B cell (primary cell): ENCODE data around the gene GRIK2. TPM values are rescaled to one million over a fixed set of nuclear protein-coding genes. Genes with fewer than 3 reads are reported as not detected.

Source experiments
- ATAC-seq: fragments of 200-7000 bp; cut with Tn5 transposase; one replicate; pipeline ENCODE4 v1.10.0; 2021; ENCODE audit warnings: low read depth, mild to moderate bottlenecking, moderate number of reproducible peaks, moderate library complexity
- CTCF ChIA-PET: fragments of 350-600 bp; sonication (Branson Sonifier 250); formaldehyde crosslinking; loops from one replicate; lab custom pipeline; 2021; ENCODE audit warnings: antibody characterized with exemption, inconsistent platforms; lab: Charles Lee
- POLR2A ChIA-PET: fragments of 350-600 bp; sonication (Branson Sonifier 250); formaldehyde crosslinking; loops from one replicate; lab custom pipeline; 2021; ENCODE audit warnings: antibody characterized with exemption; lab: Charles Lee
- DNase-seq: peaks from one replicate; pipeline ENCODE4 v3.0.0; 2013
- H2AFZ ChIP-seq: 2 replicates; pipeline ENCODE4 v1.6.1; 2012; ENCODE audit warnings: mild to moderate bottlenecking, low read depth, low read length; ENCODE audit not compliant: insufficient read depth, poor library complexity, severe bottlenecking
- H3K27ac ChIP-seq, 2 donors: 1 replicate in 1 of 2; 2 replicates in 1 of 2; pipeline ENCODE4 v1.5.1; 2012 to 2013; ENCODE audit warnings: low read length in 2 of 2, mild to moderate bottlenecking in 2 of 2, moderate library complexity in 1 of 2
- H3K27me3 ChIP-seq, 4 experiments: fragments of 200-600 bp in 1 of 4; sonication (generic) in 1 of 4; replicated peaks in 1 of 4; 1 replicate in 2 of 4; 2 replicates in 2 of 4; pipeline versions ENCODE4 v1.6.1 to v1.7.0; 2013 to 2016; ENCODE audit warnings: low read length in 3 of 4, mild to moderate bottlenecking in 2 of 4, mixed read lengths in 1 of 4, moderate library complexity in 1 of 4; ENCODE audit not compliant: insufficient read depth in 4 of 4, control insufficient read depth in 3 of 4; ENCODE audit errors: control extremely low read depth in 1 of 4
- H3K36me3 ChIP-seq, 2 experiments: replicated peaks in 1 of 2; 1 replicate in 1 of 2; 2 replicates in 1 of 2; pipeline versions ENCODE4 v1.6.1 to v1.7.1; 2013; ENCODE audit warnings: low read length in 1 of 2; ENCODE audit not compliant: insufficient read depth in 2 of 2, control insufficient read depth in 1 of 2; ENCODE audit errors: control extremely low read depth in 1 of 2, extremely low read depth in 1 of 2
- H3K4me1 ChIP-seq, 2 donors: fragments of 200-600 bp in 1 of 2; sonication (generic) in 1 of 2; 1 replicate in 1 of 2; 2 replicates in 1 of 2; pipeline versions ENCODE4 v1.5.1 to v1.6.1; 2013 to 2017; ENCODE audit warnings: low read length in 2 of 2; ENCODE audit not compliant: control insufficient read depth in 2 of 2, insufficient read depth in 2 of 2
- H3K4me2 ChIP-seq: replicated peaks from 2 replicates; pipeline ENCODE3; 2012; ENCODE audit warnings: mild to moderate bottlenecking, low read depth, low read length; ENCODE audit not compliant: poor library complexity, severe bottlenecking
- H3K4me3 ChIP-seq, 5 experiments: fragments of 200-600 bp in 1 of 5; sonication (generic) in 1 of 5; 1 replicate in 3 of 5; 2 replicates in 2 of 5; pipeline versions ENCODE4 v1.5.1 to v1.7.0; 2011 to 2016; ENCODE audit warnings: low read length in 4 of 5, mild to moderate bottlenecking in 4 of 5, low read depth in 2 of 5, control low read depth in 1 of 5, moderate library complexity in 1 of 5; ENCODE audit not compliant: insufficient read depth in 1 of 5; ENCODE audit errors: control extremely low read depth in 1 of 5, extremely low read depth in 1 of 5
- H3K79me2 ChIP-seq: fragments of 200-600 bp; sonication (generic); one replicate; pipeline ENCODE4 v1.6.0; 2016; ENCODE audit warnings: low read length; ENCODE audit not compliant: control insufficient read depth, insufficient read depth
- H3K9ac ChIP-seq: fragments of 200-600 bp; sonication (generic); 2 replicates; pipeline ENCODE4 v1.6.1; 2017; ENCODE audit warnings: mild to moderate bottlenecking, low read length, moderate library complexity
- H3K9me3 ChIP-seq, 3 donors: one replicate each; pipeline versions ENCODE4 v1.6.1 to v1.7.1; 2013; ENCODE audit warnings: low read length in 2 of 3; ENCODE audit not compliant: control insufficient read depth in 2 of 3, insufficient read depth in 1 of 3; ENCODE audit errors: control extremely low read depth in 1 of 3
- H4K20me1 ChIP-seq: 2 replicates; pipeline ENCODE4 v1.6.0; 2012; ENCODE audit warnings: mild to moderate bottlenecking, low read length; ENCODE audit not compliant: insufficient read depth, control insufficient read depth, poor library complexity, severe bottlenecking
- H3K27ac Mint-ChIP-seq: one replicate; pipeline ENCODE4 v1.8.0; 2021; ENCODE audit warnings: mixed read lengths
- H3K27me3 Mint-ChIP-seq: one replicate; pipeline ENCODE4 v1.8.0; 2021; ENCODE audit warnings: mixed read lengths
- H3K4me1 Mint-ChIP-seq: one replicate; pipeline ENCODE4 v1.8.0; 2021; ENCODE audit warnings: mixed read lengths
- H3K4me3 Mint-ChIP-seq: one replicate; pipeline ENCODE4 v1.8.0; 2021; ENCODE audit warnings: mixed read lengths
- H3K9me3 Mint-ChIP-seq: one replicate; pipeline ENCODE4 v1.8.0; 2022; ENCODE audit warnings: mixed read lengths; ENCODE audit not compliant: insufficient read depth
- EZH2 ChIP-seq: IDR thresholded peaks from 2 replicates; pipeline ENCODE4 v1.6.1; 2012; ENCODE audit warnings: borderline replicate concordance, low read depth, mild to moderate bottlenecking, moderate library complexity, low read length; ENCODE audit not compliant: insufficient read depth, poor library complexity, severe bottlenecking
- WGBS: methylation state at CpG from one replicate; pipeline ENCODE4 v1.1.5; 2013; ENCODE audit warnings: missing lambda C conversion rate; ENCODE audit not compliant: insufficient coverage; 5-methylcytosine and 5-hydroxymethylcytosine counted together
- intact Hi-C: fragments of 100-400 bp; cut with micrococcal nuclease; formaldehyde crosslinking; loops from one replicate; pipeline ENCODE4 v1.10.0; 2022
- polyA plus RNA-seq: library from polyadenylated mRNA; depleted of rRNA; stranded (reverse); fragments of >200 nt; gene quantifications from 2 replicates; pipeline ENCODE4 v1.2.3, GENCODE V29; 2012
- total RNA-seq, 2 donors: library from RNA; stranded (reverse); fragments of 120-200 nt in 1 of 2; gene quantifications; 1 replicate in 1 of 2; 2 replicates in 1 of 2; pipeline versions ENCODE4 v1.2.3 to v1.2.4, GENCODE V29; 2013 to 2022
- TF ChIP-seq, protein P1 (sequence below): fragments of 200-600 bp; IDR thresholded peaks from one replicate; pipeline ENCODE4 v1.8.0; 2022; ENCODE audit warnings: antibody characterized with exemption, mild to moderate bottlenecking

GRIK2 gene
- total and polyA plus RNA-seq, 2 donors (not counting 1 experiment from before 2014, with no cell fraction given) = not detected

DNA sequence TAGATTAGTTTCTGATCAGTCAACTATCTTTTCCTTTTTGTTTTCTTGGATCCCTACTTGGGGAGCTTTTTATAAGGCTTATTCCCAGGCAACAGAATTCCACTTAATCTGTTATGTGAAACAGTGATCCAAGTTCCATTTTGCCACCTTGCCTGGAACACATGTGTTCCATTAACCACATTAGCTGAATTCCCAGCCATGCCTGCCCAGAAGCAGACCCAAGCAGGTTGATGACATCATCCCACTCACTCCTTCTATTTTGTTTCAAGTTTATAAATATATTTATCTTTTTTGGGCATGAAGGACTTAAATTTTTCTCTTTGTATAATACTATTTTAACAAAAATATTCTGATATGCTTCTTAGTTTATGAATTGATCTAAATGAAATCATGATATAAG, 587.4 kb downstream of the GRIK2 start:
- H3K36me3 ChIP-seq = no peaks in the 10 kb centered on the region
- no peaks in the 10 kb centered on the region for H3K4me1 ChIP-seq
- no peak overlapping the region for H3K4me2 ChIP-seq
- no peak for TF ChIP-seq EZH2
- TF ChIP-seq, protein P1, sequence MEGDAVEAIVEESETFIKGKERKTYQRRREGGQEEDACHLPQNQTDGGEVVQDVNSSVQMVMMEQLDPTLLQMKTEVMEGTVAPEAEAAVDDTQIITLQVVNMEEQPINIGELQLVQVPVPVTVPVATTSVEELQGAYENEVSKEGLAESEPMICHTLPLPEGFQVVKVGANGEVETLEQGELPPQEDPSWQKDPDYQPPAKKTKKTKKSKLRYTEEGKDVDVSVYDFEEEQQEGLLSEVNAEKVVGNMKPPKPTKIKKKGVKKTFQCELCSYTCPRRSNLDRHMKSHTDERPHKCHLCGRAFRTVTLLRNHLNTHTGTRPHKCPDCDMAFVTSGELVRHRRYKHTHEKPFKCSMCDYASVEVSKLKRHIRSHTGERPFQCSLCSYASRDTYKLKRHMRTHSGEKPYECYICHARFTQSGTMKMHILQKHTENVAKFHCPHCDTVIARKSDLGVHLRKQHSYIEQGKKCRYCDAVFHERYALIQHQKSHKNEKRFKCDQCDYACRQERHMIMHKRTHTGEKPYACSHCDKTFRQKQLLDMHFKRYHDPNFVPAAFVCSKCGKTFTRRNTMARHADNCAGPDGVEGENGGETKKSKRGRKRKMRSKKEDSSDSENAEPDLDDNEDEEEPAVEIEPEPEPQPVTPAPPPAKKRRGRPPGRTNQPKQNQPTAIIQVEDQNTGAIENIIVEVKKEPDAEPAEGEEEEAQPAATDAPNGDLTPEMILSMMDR = no peak
- ATAC-seq (no peak), DNase-seq (no peak)
- H3K27me3 ChIP-seq = no peaks in the 10 kb centered on the region
- H3K4me1 Mint-ChIP-seq = no peaks in the 10 kb centered on the region
- no peak overlapping the region for H3K9ac ChIP-seq
- H3K27me3 Mint-ChIP-seq = no peaks in the 10 kb centered on the region
- H3K4me3 ChIP-seq = no peak overlapping the region
- H3K9me3 ChIP-seq = no peaks in the 10 kb centered on the region
- ChIA-PET CTCF (no interaction called here), POLR2A (no interaction called here)
- H2AFZ ChIP-seq = no peak overlapping the region
- no peaks in the 10 kb centered on the region for H4K20me1 ChIP-seq
- no peak overlapping the region for H3K4me3 Mint-ChIP-seq
- no peaks in the 10 kb centered on the region for H3K9me3 Mint-ChIP-seq
- H3K27ac Mint-ChIP-seq = no peak overlapping the region
- no peak overlapping the region for H3K27ac ChIP-seq
- intact Hi-C loops = no loop called here
- no peaks in the 10 kb centered on the region for H3K79me2 ChIP-seq

DNA sequence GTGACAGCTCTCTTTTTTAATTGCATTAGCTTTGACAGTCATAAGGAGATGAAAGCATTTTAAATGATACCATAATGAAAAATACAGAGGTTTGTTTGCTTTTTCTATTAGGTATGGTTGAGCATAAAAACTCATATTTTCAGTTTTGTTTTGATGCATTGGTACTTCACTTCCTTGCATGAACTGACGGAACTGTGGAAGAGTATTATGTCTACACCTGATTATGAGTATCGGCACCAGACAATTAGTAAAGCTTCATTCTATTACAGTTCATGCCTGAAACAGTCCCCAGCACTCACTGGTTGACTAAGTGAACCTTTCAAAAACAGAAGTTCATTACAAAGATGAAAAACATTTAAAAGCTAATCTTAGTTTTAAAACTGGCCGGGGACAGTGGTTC, 593.0 kb downstream of the GRIK2 start:
- Mint-ChIP-seq H3K4me1 (no peaks in the 10 kb centered on the region), H3K27me3 (no peaks in the 10 kb centered on the region), H3K4me3 (no peak overlapping the region), H3K9me3 (no peaks in the 10 kb centered on the region), H3K27ac (no peak overlapping the region)
- Histone ChIP-seq H3K27ac (no peak overlapping the region), H3K9me3 (no peaks in the 10 kb centered on the region), H2AFZ (no peak overlapping the region), H3K79me2 (no peaks in the 10 kb centered on the region), H3K4me1 (no peaks in the 10 kb centered on the region), H3K4me3 (no peak overlapping the region), H3K9ac (no peak overlapping the region), H3K4me2 (no peak overlapping the region), H3K36me3 (no peaks in the 10 kb centered on the region), H3K27me3 (no peaks in the 10 kb centered on the region), H4K20me1 (no peaks in the 10 kb centered on the region)
- ChIA-PET CTCF (no interaction called here), POLR2A (no interaction called here)
- TF ChIP-seq, protein P1 = no peak
- DNase-seq (no peak), ATAC-seq (no peak)
- no CpG with 5 or more reads among the region's 3 CpGs for WGBS
- intact Hi-C loops = no loop called here
